ENCODE results near the gene ASXL3.

DNA sequence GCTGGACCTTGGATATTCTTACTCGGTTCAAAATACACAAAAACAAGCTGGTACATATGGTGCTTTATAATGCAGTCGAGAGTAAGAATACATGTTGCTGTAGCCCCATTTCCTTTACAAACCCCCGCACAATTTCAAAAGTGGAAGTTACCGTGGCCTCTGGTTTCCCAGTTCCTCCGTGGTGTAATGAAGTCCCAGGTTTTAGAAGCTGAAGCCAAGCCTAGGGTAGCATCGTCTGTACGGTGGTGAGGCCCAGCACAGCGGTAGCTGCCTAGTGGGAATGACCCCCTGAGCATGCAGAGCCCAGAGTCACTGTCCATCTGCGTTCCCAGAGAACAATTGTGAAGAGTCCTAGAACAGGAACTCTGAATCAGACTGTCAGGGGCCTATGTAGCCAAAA is 171.8 kb downstream of the ASXL3 start:
- TF ChIP-seq, protein P1, sequence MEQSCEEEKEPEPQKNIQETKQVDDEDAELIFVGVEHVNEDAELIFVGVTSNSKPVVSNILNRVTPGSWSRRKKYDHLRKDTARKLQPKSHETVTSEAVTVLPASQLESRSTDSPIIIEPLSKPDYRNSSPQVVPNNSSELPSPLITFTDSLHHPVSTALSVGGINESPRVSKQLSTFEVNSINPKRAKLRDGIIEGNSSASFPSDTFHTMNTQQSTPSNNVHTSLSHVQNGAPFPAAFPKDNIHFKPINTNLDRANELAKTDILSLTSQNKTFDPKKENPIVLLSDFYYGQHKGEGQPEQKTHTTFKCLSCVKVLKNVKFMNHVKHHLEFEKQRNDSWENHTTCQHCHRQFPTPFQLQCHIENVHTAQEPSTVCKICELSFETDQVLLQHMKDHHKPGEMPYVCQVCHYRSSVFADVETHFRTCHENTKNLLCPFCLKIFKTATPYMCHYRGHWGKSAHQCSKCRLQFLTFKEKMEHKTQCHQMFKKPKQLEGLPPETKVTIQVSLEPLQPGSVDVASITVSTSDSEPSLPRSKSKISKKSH (CRISPR knock-in tag; IDR thresholded peaks at IDR 0.05): no peak
- no peak for TF ChIP-seq SP2 (IDR thresholded peaks at IDR 0.05; ENCODE audit: extremely low read depth, low read depth, low read length, poor library complexity, severe bottlenecking)
- TF ChIP-seq, protein P2, sequence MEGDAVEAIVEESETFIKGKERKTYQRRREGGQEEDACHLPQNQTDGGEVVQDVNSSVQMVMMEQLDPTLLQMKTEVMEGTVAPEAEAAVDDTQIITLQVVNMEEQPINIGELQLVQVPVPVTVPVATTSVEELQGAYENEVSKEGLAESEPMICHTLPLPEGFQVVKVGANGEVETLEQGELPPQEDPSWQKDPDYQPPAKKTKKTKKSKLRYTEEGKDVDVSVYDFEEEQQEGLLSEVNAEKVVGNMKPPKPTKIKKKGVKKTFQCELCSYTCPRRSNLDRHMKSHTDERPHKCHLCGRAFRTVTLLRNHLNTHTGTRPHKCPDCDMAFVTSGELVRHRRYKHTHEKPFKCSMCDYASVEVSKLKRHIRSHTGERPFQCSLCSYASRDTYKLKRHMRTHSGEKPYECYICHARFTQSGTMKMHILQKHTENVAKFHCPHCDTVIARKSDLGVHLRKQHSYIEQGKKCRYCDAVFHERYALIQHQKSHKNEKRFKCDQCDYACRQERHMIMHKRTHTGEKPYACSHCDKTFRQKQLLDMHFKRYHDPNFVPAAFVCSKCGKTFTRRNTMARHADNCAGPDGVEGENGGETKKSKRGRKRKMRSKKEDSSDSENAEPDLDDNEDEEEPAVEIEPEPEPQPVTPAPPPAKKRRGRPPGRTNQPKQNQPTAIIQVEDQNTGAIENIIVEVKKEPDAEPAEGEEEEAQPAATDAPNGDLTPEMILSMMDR (IDR thresholded peaks at IDR 0.05 in 2 of 3, conservative IDR thresholded peaks at IDR 0.05 in 1 of 3; ENCODE audit: insufficient read depth in 2 of 3, low read depth in 1 of 3, low read length in 3 of 3): no peak
- TF ChIP-seq MCM7 (IDR thresholded peaks at IDR 0.05): no peak
- TF ChIP-seq, protein P3, sequence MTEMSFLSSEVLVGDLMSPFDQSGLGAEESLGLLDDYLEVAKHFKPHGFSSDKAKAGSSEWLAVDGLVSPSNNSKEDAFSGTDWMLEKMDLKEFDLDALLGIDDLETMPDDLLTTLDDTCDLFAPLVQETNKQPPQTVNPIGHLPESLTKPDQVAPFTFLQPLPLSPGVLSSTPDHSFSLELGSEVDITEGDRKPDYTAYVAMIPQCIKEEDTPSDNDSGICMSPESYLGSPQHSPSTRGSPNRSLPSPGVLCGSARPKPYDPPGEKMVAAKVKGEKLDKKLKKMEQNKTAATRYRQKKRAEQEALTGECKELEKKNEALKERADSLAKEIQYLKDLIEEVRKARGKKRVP (CRISPR knock-in tag; IDR thresholded peaks at IDR 0.05): no peak
- no peak for TF ChIP-seq SOX6 (IDR thresholded peaks at IDR 0.05)
- TF ChIP-seq CREM (IDR thresholded peaks at IDR 0.05; ENCODE audit: low read depth): no peak
- no peak for TF ChIP-seq EZH2 (IDR thresholded peaks at IDR 0.05; ENCODE audit: borderline replicate concordance, low read depth, low read length)

Data from K562 (cell line).